Nephron progenitor cell (in vitro differentiated cells): ENCODE results near the gene TMEM72.
A peak's percentile ranks its signal among the peaks of the same experiment; 100 is the strongest.

Experiments used
- DNase-seq: peaks from one replicate; pipeline ENCODE4 v3.0.0; 2021
- H3K27ac Mint-ChIP-seq: 2 replicates; pipeline ENCODE4 v1.8.0; 2021; ENCODE audit warnings: mild to moderate bottlenecking, moderate library complexity, mixed read lengths
- H3K27me3 Mint-ChIP-seq: 2 replicates; pipeline ENCODE4 v1.8.0; 2021; ENCODE audit warnings: mild to moderate bottlenecking, low read depth, mixed read lengths; ENCODE audit not compliant: poor library complexity
- H3K36me3 Mint-ChIP-seq: 2 replicates; pipeline ENCODE4 v1.8.0; 2021; ENCODE audit warnings: low read depth, mixed read lengths
- H3K4me1 Mint-ChIP-seq: 2 replicates; pipeline ENCODE4 v1.8.0; 2021; ENCODE audit warnings: mixed read lengths
- H3K4me3 Mint-ChIP-seq: 2 replicates; pipeline ENCODE4 v1.8.0; 2021; ENCODE audit warnings: mild to moderate bottlenecking, moderate library complexity, mixed read lengths
- H3K9me3 Mint-ChIP-seq: 2 replicates; pipeline ENCODE4 v1.8.0; 2021; ENCODE audit warnings: mild to moderate bottlenecking, moderate library complexity, mixed read lengths
- CTCF ChIP-seq: fragments of 200-600 bp; sonication (generic); IDR thresholded peaks from 2 replicates; pipeline ENCODE4 v1.5.0; 2021; ENCODE audit warnings: antibody characterized with exemption

TMEM72 gene

GRCh38 chr10:44911081-44911540 is at the start of gene TMEM72:
Gene TMEM72 (plus strand): TSS chr10:44911337. CDS start chr10:44911513, 176 bp downstream.
- Mint-ChIP-seq H3K27ac (no peak within 1 kb of the TSS), H3K4me1 (peaks cover 11% of the 10 kb centered on the region), H3K9me3 (no peaks in the 10 kb centered on the region), H3K4me3 (peak within 1 kb of the TSS; percentile 54), H3K27me3 (no peaks in the 10 kb centered on the region), H3K36me3 (no peaks in the 10 kb centered on the region)
- no peak for TF ChIP-seq CTCF
- DNase-seq, result peak; percentile 57

GRCh38 chr10:44862006-44862751 is 49.0 kb upstream of the TMEM72 start:
- peaks cover 42% of the 10 kb centered on the region for H3K27me3 Mint-ChIP-seq
- DNase-seq, result no peak
- H3K4me1 Mint-ChIP-seq, result peaks cover 56% of the 10 kb centered on the region
- H3K4me3 Mint-ChIP-seq, result no peak overlapping the region
- peaks cover 6% of the 10 kb centered on the region for H3K36me3 Mint-ChIP-seq
- peak overlapping the region; percentile 18 for H3K27ac Mint-ChIP-seq
- H3K9me3 Mint-ChIP-seq, result peaks cover 18% of the 10 kb centered on the region
- no peak for TF ChIP-seq CTCF

GRCh38 chr10:44862924-44863323 is 48.2 kb upstream of the TMEM72 start:
- peaks cover 6% of the 10 kb centered on the region for H3K36me3 Mint-ChIP-seq
- H3K27me3 Mint-ChIP-seq, result peaks cover 41% of the 10 kb centered on the region
- peaks cover 49% of the 10 kb centered on the region for H3K4me1 Mint-ChIP-seq
- H3K4me3 Mint-ChIP-seq, result peak overlapping the region; percentile 55
- no peak for TF ChIP-seq CTCF
- DNase-seq, result no peak
- peaks cover 18% of the 10 kb centered on the region for H3K9me3 Mint-ChIP-seq
- H3K27ac Mint-ChIP-seq, result no peak overlapping the region

- Mint-ChIP-seq H3K27ac (peak overlapping the region; percentile 92), H3K27me3 (peaks cover 39% of the 10 kb centered on the region), H3K4me3 (peak overlapping the region; percentile 81), H3K9me3 (peaks cover 18% of the 10 kb centered on the region), H3K4me1 (peaks cover 46% of the 10 kb centered on the region), H3K36me3 (peaks cover 6% of the 10 kb centered on the region)
- peak; percentile 20 for TF ChIP-seq CTCF
- no peak for DNase-seq
Observed at GRCh38 chr10:44863344-44864047, 47.6 kb upstream of the TMEM72 start.

GRCh38 chr10:44864051-44864450 is 47.1 kb upstream of the TMEM72 start:
- no peak for TF ChIP-seq CTCF
- Mint-ChIP-seq H3K27ac (peak overlapping the region; percentile 92), H3K9me3 (peaks cover 18% of the 10 kb centered on the region), H3K4me1 (peaks cover 49% of the 10 kb centered on the region), H3K36me3 (peaks cover 6% of the 10 kb centered on the region), H3K4me3 (peak overlapping the region; percentile 81), H3K27me3 (peaks cover 39% of the 10 kb centered on the region)
- DNase-seq, result no peak
